ENCODE measurements around the gene MALAT1.

The MALAT1 gene

GRCh38 chr11:65488273-65489034 lies 10.4 kb upstream of the MALAT1 start:
- no peak for TF ChIP-seq GATA1 (IDR thresholded peaks at IDR 0.05; ENCODE audit: low read depth, low read length)
- no peak for TF ChIP-seq POLR2A (IDR thresholded peaks at IDR 0.05; ENCODE audit: low read length)
- DNase-seq: no peak

GRCh38 chr11:65489035-65489705 lies 9.7 kb upstream of the MALAT1 start:
- TF ChIP-seq GATA1 (IDR thresholded peaks at IDR 0.05; ENCODE audit: low read depth, low read length) (no peak), POLR2A (IDR thresholded peaks at IDR 0.05; ENCODE audit: low read length) (no peak)
- DNase-seq: no peak

GRCh38 chr11:65489706-65490320 lies 9.0 kb upstream of the MALAT1 start:
- DNase-seq: no peak

GRCh38 chr11:65491163-65491465 lies 7.7 kb upstream of the MALAT1 start:
- TF ChIP-seq GATA1 (IDR thresholded peaks at IDR 0.05; ENCODE audit: low read depth, low read length) (no peak), POLR2A (IDR thresholded peaks at IDR 0.05; ENCODE audit: low read length) (no peak)
- no peak for DNase-seq

More at GRCh38 chr11:65489706-65490320, 9.0 kb upstream of the MALAT1 start:
- TF ChIP-seq GATA1 (IDR thresholded peaks at IDR 0.05; ENCODE audit: low read depth, low read length): no peak
- TF ChIP-seq POLR2A (IDR thresholded peaks at IDR 0.05; ENCODE audit: low read length): no peak

GRCh38 chr11:65491614-65492386 lies 7.0 kb upstream of the MALAT1 start:
- DNase-seq: peak; percentile 58 to 82
- TF ChIP-seq POLR2A (IDR thresholded peaks at IDR 0.05; ENCODE audit: low read length) (no peak), GATA1 (IDR thresholded peaks at IDR 0.05; ENCODE audit: low read depth, low read length) (no peak)

GRCh38 chr11:65492387-65492636 lies 6.5 kb upstream of the MALAT1 start:
- DNase-seq: no peak
- TF ChIP-seq POLR2A (IDR thresholded peaks at IDR 0.05; ENCODE audit: low read length) (no peak), GATA1 (IDR thresholded peaks at IDR 0.05; ENCODE audit: low read depth, low read length) (no peak)

GRCh38 chr11:65492637-65493366 lies 6.0 kb upstream of the MALAT1 start:
- TF ChIP-seq POLR2A (IDR thresholded peaks at IDR 0.05; ENCODE audit: low read length): peak; percentile 55
- TF ChIP-seq GATA1 (IDR thresholded peaks at IDR 0.05; ENCODE audit: low read depth, low read length): no peak
- DNase-seq: peak; percentile 73 to 90

- no peak for TF ChIP-seq GATA1 (IDR thresholded peaks at IDR 0.05; ENCODE audit: low read depth, low read length)
- no peak for TF ChIP-seq POLR2A (IDR thresholded peaks at IDR 0.05; ENCODE audit: low read length)
- no peak for DNase-seq
Measured at GRCh38 chr11:65493367-65494176, 5.3 kb upstream of the MALAT1 start.

- TF ChIP-seq GATA1 (IDR thresholded peaks at IDR 0.05; ENCODE audit: low read depth, low read length): no peak
- TF ChIP-seq POLR2A (IDR thresholded peaks at IDR 0.05; ENCODE audit: low read length): no peak
- DNase-seq: peak; percentile 78 to 87
Measured at GRCh38 chr11:65496304-65497140, 2.3 kb upstream of the MALAT1 start.

- peak; percentile 99 to 100 for DNase-seq
- TF ChIP-seq POLR2A (IDR thresholded peaks at IDR 0.05; ENCODE audit: low read length): peak; percentile 97
- TF ChIP-seq GATA1 (IDR thresholded peaks at IDR 0.05; ENCODE audit: low read depth, low read length): no peak
Measured at GRCh38 chr11:65497141-65498041, 1.5 kb upstream of the MALAT1 start.

Data from erythroblast (primary cell).